GM18907 (cell line): Measurements from ENCODE around the gene FAM3D.

Experiments used
- ATAC-seq: cut with Tn5 transposase; IDR thresholded peaks from one replicate; pipeline ENCODE4 v1.9.1; 2021; ENCODE audit warnings: mild to moderate bottlenecking, moderate library complexity; ENCODE audit not compliant: unreplicated experiment

The FAM3D gene

GRCh38 chr3:58657571-58658141 is 8.9 kb downstream of the FAM3D start:
- no peak for ATAC-seq

DNA sequence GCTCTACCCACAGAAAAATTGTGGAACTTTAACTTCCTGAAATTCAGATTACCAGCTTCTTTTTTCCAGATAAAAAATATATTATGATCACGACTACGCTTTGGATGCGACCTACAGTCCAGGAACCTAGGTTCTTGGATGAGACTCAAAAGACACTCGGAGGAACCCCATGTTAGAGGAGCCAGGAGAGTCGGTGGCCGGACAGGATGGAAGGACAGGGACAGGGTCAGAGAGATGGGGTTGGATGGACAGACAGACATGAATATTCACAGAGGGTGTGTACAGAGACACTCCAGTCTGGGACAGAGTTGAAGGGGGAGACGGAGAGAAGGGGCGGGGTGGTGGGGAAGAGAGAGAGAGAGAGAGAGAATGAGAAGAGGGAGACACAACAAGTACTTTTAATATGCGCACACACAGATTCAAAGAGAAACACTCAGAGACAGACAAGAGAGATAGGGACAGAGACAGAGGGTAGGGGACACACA is 9.5 kb downstream of the FAM3D start:
- no peak for ATAC-seq

- no peak for ATAC-seq
These were observed 9.9 kb downstream of the FAM3D start for GRCh38 chr3:58656631-58657030.

DNA sequence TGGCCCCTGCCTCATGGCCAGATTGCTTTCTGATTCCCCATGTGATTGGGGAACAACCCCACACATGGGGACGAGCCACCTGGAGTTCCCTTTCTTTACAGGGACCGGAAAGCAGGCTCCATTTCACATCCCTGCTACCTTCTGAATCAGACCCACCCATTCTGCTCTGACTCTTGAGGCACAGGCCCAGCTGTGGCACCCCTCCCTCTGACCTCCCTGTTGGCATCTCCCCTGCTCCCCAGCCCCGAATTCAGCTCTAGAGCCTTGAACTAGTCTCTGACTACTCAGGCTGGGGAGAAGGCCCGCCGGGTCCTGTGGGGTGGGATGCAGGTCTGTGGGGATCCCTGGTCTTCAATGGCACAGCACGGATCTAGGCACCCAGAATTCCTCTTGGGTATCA is 12.1 kb downstream of the FAM3D start:
- ATAC-seq: no peak

- ATAC-seq: no peak
These were observed 13.9 kb downstream of the FAM3D start for GRCh38 chr3:58652624-58653023.

- no peak for ATAC-seq
These were observed 15.3 kb downstream of the FAM3D start for GRCh38 chr3:58651276-58651675.

DNA sequence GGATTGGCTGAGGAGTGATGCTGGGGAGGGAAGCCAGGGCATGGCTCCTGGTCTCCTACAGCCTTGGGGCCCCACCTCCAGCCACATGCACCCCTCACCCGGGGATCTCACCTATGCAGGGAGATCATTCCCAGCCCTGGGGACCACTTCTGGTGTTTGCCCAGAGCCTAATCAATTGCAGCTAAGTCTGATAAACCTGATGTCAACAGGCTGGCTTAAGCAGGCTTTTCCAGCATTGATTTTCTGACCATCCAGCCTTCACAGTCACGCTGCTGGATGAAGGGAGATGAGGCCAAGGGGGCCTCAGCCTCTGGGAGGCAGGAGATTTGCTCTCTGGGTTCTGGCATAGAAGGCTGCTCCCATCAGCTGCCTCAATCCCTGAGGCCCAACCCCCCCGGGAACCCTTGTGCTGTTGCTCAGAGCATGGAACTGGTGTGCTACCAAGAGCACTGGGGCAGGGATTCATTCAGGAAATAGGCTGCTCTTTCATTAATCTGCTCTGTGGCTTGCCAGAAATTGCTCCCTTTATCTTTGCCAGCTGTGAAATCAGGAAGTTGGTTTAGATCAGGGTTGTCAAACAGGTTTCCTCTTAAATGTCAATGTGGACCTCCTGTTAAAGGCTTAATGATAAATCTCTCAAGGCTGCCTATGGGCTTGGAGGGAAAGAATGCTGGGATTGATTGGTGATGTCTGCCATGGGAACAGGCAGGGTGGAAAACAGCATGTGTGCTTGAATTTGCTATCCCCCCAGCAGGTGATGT is 19.0 kb downstream of the FAM3D start:
- ATAC-seq: no peak

DNA sequence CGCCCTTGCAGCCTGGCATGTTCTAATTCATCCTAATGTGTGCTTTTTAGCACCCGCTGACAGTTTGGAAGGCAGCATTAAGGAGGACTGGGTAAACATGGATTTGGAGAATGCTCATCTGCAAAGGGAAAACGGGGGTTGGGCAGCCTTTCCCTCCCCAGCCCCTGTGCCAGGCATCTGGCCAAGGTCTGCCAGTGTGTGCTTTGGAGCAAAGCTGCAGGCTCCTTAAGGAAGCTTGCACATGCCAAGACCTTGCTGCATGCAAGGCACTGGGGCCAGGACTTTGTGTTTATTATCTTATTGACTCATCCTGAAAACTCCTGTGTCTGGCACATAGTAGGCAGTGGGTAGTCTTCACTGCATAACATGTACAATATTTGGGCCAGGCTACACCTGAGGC is 20.1 kb downstream of the FAM3D start:
- no peak for ATAC-seq

- no peak for ATAC-seq
These were observed 20.8 kb downstream of the FAM3D start for GRCh38 chr3:58645726-58646125.

- ATAC-seq: no peak
These were observed 23.7 kb downstream of the FAM3D start for GRCh38 chr3:58642846-58643245.

GRCh38 chr3:58640700-58641372 is 25.7 kb downstream of the FAM3D start:
- ATAC-seq: peak; percentile 91

GRCh38 chr3:58639842-58640241 is 26.7 kb downstream of the FAM3D start:
- no peak for ATAC-seq

DNA sequence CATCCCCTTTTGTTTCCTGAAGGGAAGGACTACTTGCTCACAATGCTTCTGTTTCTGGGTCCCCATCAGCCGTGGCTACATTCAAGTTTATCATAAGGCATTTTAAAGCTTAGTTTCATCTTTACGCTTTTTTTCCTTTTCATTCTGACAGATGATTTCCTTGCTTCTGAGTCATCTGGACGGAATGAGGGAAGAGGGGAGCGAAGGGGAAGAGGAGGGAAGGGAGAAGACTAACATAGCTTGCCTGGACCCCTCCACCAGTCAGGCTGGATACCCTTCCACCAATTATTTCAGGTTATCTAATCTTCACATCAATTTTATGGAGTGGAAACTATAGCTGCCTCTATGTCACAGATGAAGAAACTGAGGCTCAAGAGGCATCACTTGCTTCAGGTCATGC is 27.6 kb downstream of the FAM3D start:
- no peak for ATAC-seq

DNA sequence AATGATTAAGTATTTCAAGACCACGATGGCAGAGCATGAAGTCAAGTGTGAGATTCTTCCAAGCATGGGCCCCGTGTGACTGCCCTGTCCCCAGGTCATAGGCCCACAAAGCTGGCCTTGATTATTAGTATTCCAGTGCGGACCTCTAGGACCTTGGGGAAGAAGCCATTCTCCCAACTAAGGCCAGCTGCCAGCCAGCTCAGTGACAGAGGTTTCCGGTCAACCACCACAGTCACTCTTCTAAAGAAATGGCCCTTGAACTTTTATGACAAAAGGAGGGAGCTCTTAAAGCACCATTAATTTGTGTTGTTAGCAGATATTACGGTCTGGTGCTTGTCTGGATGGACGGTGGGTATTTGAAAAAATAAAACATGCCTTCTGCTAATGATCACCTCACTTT is 28.0 kb downstream of the FAM3D start:
- ATAC-seq: no peak

- ATAC-seq: no peak
These were observed 29.1 kb downstream of the FAM3D start for GRCh38 chr3:58637509-58637908.

GRCh38 chr3:58635371-58636285 is 30.9 kb downstream of the FAM3D start:
- no peak for ATAC-seq

- no peak for ATAC-seq
These were observed 33.3 kb downstream of the FAM3D start for GRCh38 chr3:58633157-58633865.

DNA sequence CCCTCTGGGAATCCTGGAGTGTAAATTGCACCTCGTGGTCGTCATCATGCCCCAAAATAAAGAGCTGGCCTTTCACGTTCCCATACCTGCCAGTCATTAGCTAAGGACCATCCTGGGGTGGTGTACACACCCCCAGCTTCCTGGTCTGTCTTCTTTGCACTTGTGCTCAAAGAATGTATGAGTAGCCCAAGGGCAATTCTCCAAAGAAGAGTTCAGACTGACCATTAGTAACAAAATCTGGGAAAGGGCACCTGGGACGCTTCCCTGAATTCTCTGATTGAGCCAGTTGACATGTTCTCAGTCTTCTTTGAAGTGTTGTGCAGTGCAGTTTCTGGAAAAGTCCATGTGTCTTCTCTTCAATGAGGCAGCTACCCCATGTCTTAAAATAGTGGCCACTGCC is 34.8 kb downstream of the FAM3D start:
- ATAC-seq: no peak

- no peak for ATAC-seq
These were observed 35.9 kb downstream of the FAM3D start for GRCh38 chr3:58630710-58631092.

- no peak for ATAC-seq
These were observed 36.4 kb downstream of the FAM3D start for GRCh38 chr3:58630076-58630709.
